GM12878 (cell line): ENCODE measurements around the gene SUGP2. TPM values are rescaled to one million over a fixed set of nuclear protein-coding genes. Genes with fewer than 3 reads are reported as not detected.

Experiments
- ATAC-seq: fragments of 200-7000 bp; cut with Tn5 transposase; 3 replicates; pipeline ENCODE4 v1.9.1; 2020; ENCODE audit warnings: mild to moderate bottlenecking, moderate library complexity
- BruUV-seq: library from RNA; stranded (reverse); fragments of 400-500 nt; replicated peaks from 2 replicates; lab custom pipeline; 2021; lab: Mats Ljungman, UMichigan
- CTCF ChIA-PET: fragments of 300-600 bp; sonication (Branson Sonifier 250); formaldehyde crosslinking; extraction: SDS; loops from one replicate; lab custom pipeline; 2021; ENCODE audit warnings: inconsistent platforms; lab: Yijun Ruan, JAX
- POLR2A ChIA-PET: fragments of 350-600 bp; formaldehyde crosslinking; extraction: SDS; loops from one replicate; lab custom pipeline; 2021; ENCODE audit warnings: inconsistent platforms; lab: Charles Lee
- RAD21 ChIA-PET: fragments of 300-600 bp; sonication (Branson Sonifier 250); formaldehyde crosslinking; loops from one replicate; lab custom pipeline; 2023; ENCODE audit warnings: antibody characterized with exemption; ENCODE audit not compliant: unreplicated experiment; lab: Charles Lee
- SMC1A ChIA-PET: fragments of 300-600 bp; sonication (Branson Sonifier 250); formaldehyde crosslinking; loops from one replicate; lab custom pipeline; 2023; ENCODE audit not compliant: unreplicated experiment, uncharacterized antibody; lab: Charles Lee
- DNase-seq: peaks from one replicate; pipeline ENCODE4 v3.0.0-alpha.2; 2011; ENCODE audit warnings: low read depth, low spot score
- FAIRE-seq: peaks from 3 replicates; lab custom pipeline; 2011; peaks lifted over from hg19 to GRCh38; lab: Jason Lieb, UNC
- H2AFZ ChIP-seq: 2 replicates; pipeline ENCODE4 v1.6.0; 2011; ENCODE audit warnings: low read depth, low read length, control low read depth; ENCODE audit not compliant: control insufficient read depth
- H3K27ac ChIP-seq: 2 replicates; pipeline ENCODE4 v1.5.1; 2011; ENCODE audit warnings: control low read depth; ENCODE audit not compliant: control insufficient read depth, insufficient read depth
- H3K27me3 ChIP-seq, 2 experiments: replicated peaks in 1 of 2; 2 replicates each; pipeline versions ENCODE4 v1.6.0 to v1.6.1; 2011; ENCODE audit warnings: low read length in 1 of 2; ENCODE audit not compliant: control insufficient read depth in 2 of 2, insufficient read depth in 2 of 2
- H3K36me3 ChIP-seq, 2 experiments: 2 replicates each; pipeline ENCODE4 v1.5.1; 2011; ENCODE audit warnings: low read length in 1 of 2; ENCODE audit not compliant: control insufficient read depth in 2 of 2, insufficient read depth in 2 of 2
- H3K4me1 ChIP-seq: 2 replicates; pipeline ENCODE4 v1.6.1; 2011; ENCODE audit warnings: mild to moderate bottlenecking, low read length, moderate library complexity, mixed read lengths; ENCODE audit not compliant: control insufficient read depth, insufficient read depth
- H3K4me2 ChIP-seq: 2 replicates; pipeline ENCODE4 v1.6.0; 2011; ENCODE audit warnings: control low read depth; ENCODE audit not compliant: control insufficient read depth, insufficient read depth
- H3K4me3 ChIP-seq: fragments of 200-600 bp; sonication (generic); 2 replicates; pipeline ENCODE4 v1.5.1; 2016
- H3K79me2 ChIP-seq: 2 replicates; pipeline ENCODE4 v1.6.0; 2011; ENCODE audit warnings: low read length; ENCODE audit not compliant: control insufficient read depth, insufficient read depth
- H3K9ac ChIP-seq: 2 replicates; pipeline ENCODE4 v1.8.0; 2011; ENCODE audit warnings: low read length, control low read depth, mixed read lengths; ENCODE audit not compliant: control insufficient read depth, insufficient read depth
- H3K9me3 ChIP-seq: replicated peaks from 3 replicates; pipeline ENCODE4 v1.5.1; 2011; ENCODE audit warnings: mild to moderate bottlenecking, low read length; ENCODE audit not compliant: control insufficient read depth, insufficient read depth
- H4K20me1 ChIP-seq: 2 replicates; pipeline ENCODE4 v1.6.0; 2011; ENCODE audit not compliant: control insufficient read depth, insufficient read depth
- CEBPZ ChIP-seq: fragments of 150-350 bp; IDR thresholded peaks from 2 replicates; pipeline ENCODE4 v1.6.1; 2016; ENCODE audit warnings: low read depth, low read length
- EZH2 ChIP-seq: IDR thresholded peaks from 2 replicates; pipeline ENCODE4 v1.6.1; 2012; ENCODE audit warnings: low read depth, mild to moderate bottlenecking, control low read depth, inconsistent platforms, low read length, borderline replicate concordance; ENCODE audit not compliant: control insufficient read depth
- JUNB ChIP-seq: IDR thresholded peaks from 2 replicates; pipeline ENCODE4 v1.6.1; 2016; ENCODE audit warnings: antibody characterized with exemption, mild to moderate bottlenecking
- KAT2A ChIP-seq: conservative IDR thresholded peaks from 2 replicates; pipeline ENCODE4 v1.6.1; 2011; ENCODE audit warnings: low read depth, low read length; ENCODE audit not compliant: control insufficient read depth
- MEF2B ChIP-seq: fragments of 450-650 bp; IDR thresholded peaks from 2 replicates; pipeline ENCODE4 v1.6.1; 2018; ENCODE audit warnings: mild to moderate bottlenecking, moderate library complexity; ENCODE audit not compliant: partially characterized antibody, poor library complexity, severe bottlenecking
- PAX5 ChIP-seq: IDR thresholded peaks from 2 replicates; pipeline ENCODE4 v1.6.1; 2011; ENCODE audit warnings: low read depth, low read length, borderline replicate concordance
- PML ChIP-seq: IDR thresholded peaks from 2 replicates; pipeline ENCODE4 v1.6.1; 2012; ENCODE audit warnings: low read length, inconsistent platforms
- SIX5 ChIP-seq: IDR thresholded peaks from 2 replicates; pipeline ENCODE4 v1.6.1; 2011; ENCODE audit warnings: mild to moderate bottlenecking, low read depth, low read length, moderate library complexity; ENCODE audit not compliant: severe bottlenecking
- SMAD5 ChIP-seq: IDR thresholded peaks from 2 replicates; pipeline ENCODE4 v1.6.1; 2016; ENCODE audit warnings: antibody characterized with exemption, low read depth
- YY1 ChIP-seq: IDR thresholded peaks from 2 replicates; pipeline ENCODE4 v1.6.1; 2011; ENCODE audit warnings: low read depth, mild to moderate bottlenecking, low read length
- WGBS: methylation state at CpG from one replicate; pipeline ENCODE4 v1.1.6; 2016; ENCODE audit warnings: low lambda C conversion rate; ENCODE audit not compliant: insufficient replicate concordance, insufficient coverage; ENCODE audit errors: missing lambda C conversion rate; 5-methylcytosine and 5-hydroxymethylcytosine counted together
- in situ Hi-C: fragments of 300-500 bp; cut with MboI; formaldehyde crosslinking; loops from 9 replicates; pipeline ENCODE4 v1.14.3; 2018; ENCODE audit warnings: mixed read lengths
- intact Hi-C: fragments of 100-400 bp; cut with micrococcal nuclease; formaldehyde crosslinking; loops from one replicate; pipeline ENCODE4 v1.14.2; 2022; ENCODE audit not compliant: unreplicated experiment
- polyA plus RNA-seq, 11 experiments: library from polyadenylated mRNA; depleted of rRNA in 4 of 11; unstranded in 6 of 11; stranded (reverse) in 5 of 11; fragments of >200 nt; fragmentation: Nextera tagmentation in 4 of 11; fragmentation: Illumina TruSeq in 1 of 11; extraction: Ambion mirVana in 4 of 11; extraction: Trizol in 1 of 11; gene quantifications; 1 replicate in 1 of 11; 2 replicates in 10 of 11; pipeline versions ENCODE4 v1.2.1 to v1.2.3, GENCODE V29; 2011 to 2016; ENCODE audit warnings: inconsistent platforms in 2 of 11, missing spikeins in 2 of 11, low read depth in 1 of 11
- total RNA-seq, 4 experiments: library from RNA; depleted of rRNA in 3 of 4; stranded (reverse); fragments of >200 nt in 3 of 4; fragmentation: Illumina TruSeq in 1 of 4; extraction: Trizol in 1 of 4; gene quantifications; 2 replicates each; pipeline versions ENCODE4 v1.2.1 to v1.2.3, GENCODE V29; 2013 to 2021
- TF ChIP-seq, protein P1 (sequence below): IDR thresholded peaks from 2 replicates; pipeline ENCODE4 v1.6.1; 2012; ENCODE audit warnings: improper control_type of control experiment, low read depth, low read length; ENCODE audit not compliant: insufficient replicate concordance

Gene SUGP2
- total and polyA plus RNA-seq, 10 of the 15 experiments (the other 5 are each of a cell fraction or from before 2014, with no cell fraction given), result 15.0 to 120 (median 57.2) TPM

- TF ChIP-seq SIX5 (no peak), SMAD5 (no peak), MEF2B (no peak), JUNB (no peak)
- TF ChIP-seq, protein P1, sequence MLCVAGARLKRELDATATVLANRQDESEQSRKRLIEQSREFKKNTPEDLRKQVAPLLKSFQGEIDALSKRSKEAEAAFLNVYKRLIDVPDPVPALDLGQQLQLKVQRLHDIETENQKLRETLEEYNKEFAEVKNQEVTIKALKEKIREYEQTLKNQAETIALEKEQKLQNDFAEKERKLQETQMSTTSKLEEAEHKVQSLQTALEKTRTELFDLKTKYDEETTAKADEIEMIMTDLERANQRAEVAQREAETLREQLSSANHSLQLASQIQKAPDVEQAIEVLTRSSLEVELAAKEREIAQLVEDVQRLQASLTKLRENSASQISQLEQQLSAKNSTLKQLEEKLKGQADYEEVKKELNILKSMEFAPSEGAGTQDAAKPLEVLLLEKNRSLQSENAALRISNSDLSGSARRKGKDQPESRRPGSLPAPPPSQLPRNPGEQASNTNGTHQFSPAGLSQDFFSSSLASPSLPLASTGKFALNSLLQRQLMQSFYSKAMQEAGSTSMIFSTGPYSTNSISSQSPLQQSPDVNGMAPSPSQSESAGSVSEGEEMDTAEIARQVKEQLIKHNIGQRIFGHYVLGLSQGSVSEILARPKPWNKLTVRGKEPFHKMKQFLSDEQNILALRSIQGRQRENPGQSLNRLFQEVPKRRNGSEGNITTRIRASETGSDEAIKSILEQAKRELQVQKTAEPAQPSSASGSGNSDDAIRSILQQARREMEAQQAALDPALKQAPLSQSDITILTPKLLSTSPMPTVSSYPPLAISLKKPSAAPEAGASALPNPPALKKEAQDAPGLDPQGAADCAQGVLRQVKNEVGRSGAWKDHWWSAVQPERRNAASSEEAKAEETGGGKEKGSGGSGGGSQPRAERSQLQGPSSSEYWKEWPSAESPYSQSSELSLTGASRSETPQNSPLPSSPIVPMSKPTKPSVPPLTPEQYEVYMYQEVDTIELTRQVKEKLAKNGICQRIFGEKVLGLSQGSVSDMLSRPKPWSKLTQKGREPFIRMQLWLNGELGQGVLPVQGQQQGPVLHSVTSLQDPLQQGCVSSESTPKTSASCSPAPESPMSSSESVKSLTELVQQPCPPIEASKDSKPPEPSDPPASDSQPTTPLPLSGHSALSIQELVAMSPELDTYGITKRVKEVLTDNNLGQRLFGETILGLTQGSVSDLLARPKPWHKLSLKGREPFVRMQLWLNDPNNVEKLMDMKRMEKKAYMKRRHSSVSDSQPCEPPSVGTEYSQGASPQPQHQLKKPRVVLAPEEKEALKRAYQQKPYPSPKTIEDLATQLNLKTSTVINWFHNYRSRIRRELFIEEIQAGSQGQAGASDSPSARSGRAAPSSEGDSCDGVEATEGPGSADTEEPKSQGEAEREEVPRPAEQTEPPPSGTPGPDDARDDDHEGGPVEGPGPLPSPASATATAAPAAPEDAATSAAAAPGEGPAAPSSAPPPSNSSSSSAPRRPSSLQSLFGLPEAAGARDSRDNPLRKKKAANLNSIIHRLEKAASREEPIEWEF, result no peak
- TF ChIP-seq, all 136 proteins: peak for 0
Measured at GRCh38 chr19:18998276-18998675, 35.0 kb downstream of the SUGP2 start (continued).

GRCh38 chr19:18996796-18997394, 36.4 kb downstream of the SUGP2 start:
- no peak for DNase-seq
- no peak overlapping the region for H2AFZ ChIP-seq
- no peaks in the 10 kb centered on the region for H3K9me3 ChIP-seq
- no peak overlapping the region for H3K4me2 ChIP-seq
- in situ Hi-C loops, result no loop called here
- no peaks in the 10 kb centered on the region for H3K4me1 ChIP-seq
- peaks cover 34 to 38% of the 10 kb centered on the region in 2 experiments for H3K36me3 ChIP-seq
- ChIA-PET RAD21 (no interaction called here), POLR2A (no interaction called here), CTCF (no interaction called here), SMC1A (no interaction called here)
- no TSS peak for BruUV-seq
- H3K9ac ChIP-seq, result no peak overlapping the region
- intact Hi-C loops, result no loop called here
- no peaks in the 10 kb centered on the region for H4K20me1 ChIP-seq
- no peak overlapping the region for H3K4me3 ChIP-seq
- no peak overlapping the region for H3K27ac ChIP-seq
- H3K27me3 ChIP-seq, result no peaks in the 10 kb centered on the region
- WGBS, result 88% methylated on average over 6 of the region's 6 CpGs
- no peak for ATAC-seq
- no peak for FAIRE-seq
- no peaks in the 10 kb centered on the region for H3K79me2 ChIP-seq
- no peak for TF ChIP-seq PML
- TF ChIP-seq KAT2A, result no peak
- TF ChIP-seq EZH2, result no peak
- no peak for TF ChIP-seq PAX5
- no peak for TF ChIP-seq YY1
- TF ChIP-seq CEBPZ, result no peak
